Lower lobe of right lung (tissue), 2 donors: Measurements from ENCODE around the gene GCNT1. TPM values are rescaled to one million over a fixed set of nuclear protein-coding genes. Genes with fewer than 3 reads are reported as not detected.
A peak's percentile ranks its signal among the peaks of the same experiment; 100 is the strongest.
"Not testable (repeated sequence)": the region's sequence is repeated elsewhere in the genome, so short reads cannot be mapped to it uniquely, and the experiment has no call there.

Source experiments
- ATAC-seq, 2 donors: fragments of 200-7000 bp; cut with Tn5 transposase; one replicate each; pipeline ENCODE4 v1.9.1; 2020 to 2022; ENCODE audit warnings: mild to moderate bottlenecking in 2 of 2, moderate library complexity in 2 of 2
- DNase-seq: peaks from one replicate; pipeline ENCODE4 v3.0.0-alpha.2; 2020
- H3K27ac ChIP-seq: fragments of 200-600 bp; one replicate; pipeline ENCODE4 v1.8.0; 2022
- H3K27me3 ChIP-seq: fragments of 200-600 bp; one replicate; pipeline ENCODE4 v1.8.0; 2022; ENCODE audit warnings: low read depth
- H3K36me3 ChIP-seq: fragments of 200-600 bp; one replicate; pipeline ENCODE4 v1.8.0; 2022; ENCODE audit warnings: mild to moderate bottlenecking
- H3K4me1 ChIP-seq: fragments of 200-600 bp; one replicate; pipeline ENCODE4 v1.8.0; 2022
- H3K4me3 ChIP-seq: fragments of 200-600 bp; one replicate; pipeline ENCODE4 v1.8.0; 2022; ENCODE audit warnings: mild to moderate bottlenecking
- H3K9me3 ChIP-seq: fragments of 200-600 bp; one replicate; pipeline ENCODE4 v1.8.0; 2022
- intact Hi-C: fragments of 100-400 bp; cut with DNase I; formaldehyde crosslinking; loops from one replicate; pipeline ENCODE4 v1.11.0; 2022
- total RNA-seq: library from RNA; stranded (reverse); fragmentation: NEBNext Ultra II Directional; extraction: Animal tissue kit (Norgen Biotek cat#: 25700); gene quantifications from one replicate; pipeline ENCODE4 v1.2.1, GENCODE V29; 2021
- TF ChIP-seq, protein P1 (sequence below): fragments of 200-600 bp; IDR thresholded peaks from one replicate; pipeline ENCODE4 v1.8.0; 2022; ENCODE audit warnings: antibody characterized with exemption, mild to moderate bottlenecking
- donor health status: DM: no; HTN: yes; CAD: no; lungs with severe emphysema.

GCNT1 gene
- total RNA-seq, 1 donor from 2014 or later = 14.4 TPM

GRCh38 chr9:76486151-76486550 lies 27.2 kb downstream of the GCNT1 start:
- Histone ChIP-seq H3K4me1 (peaks cover 12% of the 10 kb centered on the region), H3K9me3 (no peaks in the 10 kb centered on the region), H3K4me3 (no peak overlapping the region), H3K27ac (no peak overlapping the region), H3K27me3 (no peaks in the 10 kb centered on the region), H3K36me3 (no peaks in the 10 kb centered on the region)
- intact Hi-C loops = no loop called here
- no peak for DNase-seq
- ATAC-seq = no peak
- TF ChIP-seq, protein P1, sequence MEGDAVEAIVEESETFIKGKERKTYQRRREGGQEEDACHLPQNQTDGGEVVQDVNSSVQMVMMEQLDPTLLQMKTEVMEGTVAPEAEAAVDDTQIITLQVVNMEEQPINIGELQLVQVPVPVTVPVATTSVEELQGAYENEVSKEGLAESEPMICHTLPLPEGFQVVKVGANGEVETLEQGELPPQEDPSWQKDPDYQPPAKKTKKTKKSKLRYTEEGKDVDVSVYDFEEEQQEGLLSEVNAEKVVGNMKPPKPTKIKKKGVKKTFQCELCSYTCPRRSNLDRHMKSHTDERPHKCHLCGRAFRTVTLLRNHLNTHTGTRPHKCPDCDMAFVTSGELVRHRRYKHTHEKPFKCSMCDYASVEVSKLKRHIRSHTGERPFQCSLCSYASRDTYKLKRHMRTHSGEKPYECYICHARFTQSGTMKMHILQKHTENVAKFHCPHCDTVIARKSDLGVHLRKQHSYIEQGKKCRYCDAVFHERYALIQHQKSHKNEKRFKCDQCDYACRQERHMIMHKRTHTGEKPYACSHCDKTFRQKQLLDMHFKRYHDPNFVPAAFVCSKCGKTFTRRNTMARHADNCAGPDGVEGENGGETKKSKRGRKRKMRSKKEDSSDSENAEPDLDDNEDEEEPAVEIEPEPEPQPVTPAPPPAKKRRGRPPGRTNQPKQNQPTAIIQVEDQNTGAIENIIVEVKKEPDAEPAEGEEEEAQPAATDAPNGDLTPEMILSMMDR = no peak

GRCh38 chr9:76490249-76490990 lies 31.4 kb downstream of the GCNT1 start:
- Histone ChIP-seq H3K27me3 (no peaks in the 10 kb centered on the region), H3K9me3 (no peaks in the 10 kb centered on the region), H3K36me3 (no peaks in the 10 kb centered on the region), H3K4me3 (no peak overlapping the region), H3K27ac (peak overlapping the region; percentile 34), H3K4me1 (peaks cover 12% of the 10 kb centered on the region)
- TF ChIP-seq, protein P1 = no peak
- no peak for DNase-seq
- ATAC-seq = no peak
- intact Hi-C loops = no loop called here

DNA sequence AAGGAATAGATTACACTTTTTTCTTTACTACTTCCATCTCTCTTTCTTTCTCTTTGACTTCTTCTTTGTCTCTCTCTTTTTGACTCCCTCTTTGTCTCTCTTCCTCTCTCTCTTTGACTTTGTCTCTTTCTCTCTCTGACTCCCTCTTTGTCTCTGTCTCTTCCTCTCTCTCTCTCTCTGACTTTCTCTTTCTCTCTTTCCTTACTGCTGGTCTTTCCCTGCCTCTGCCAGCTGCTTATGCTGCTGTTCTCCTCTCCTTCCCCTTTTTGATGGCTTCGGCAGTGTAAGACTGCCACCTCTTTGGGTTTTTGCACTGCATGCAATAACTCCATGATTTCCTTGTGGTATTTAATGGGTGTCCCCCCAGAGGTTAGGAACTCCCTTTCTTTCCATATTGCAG lies 32.1 kb downstream of the GCNT1 start:
- peak overlapping the region; percentile 34 for H3K27ac ChIP-seq
- intact Hi-C loops = not testable (repeated sequence)

GRCh38 chr9:76493496-76493895 lies 34.5 kb downstream of the GCNT1 start:
- DNase-seq, H3K27ac ChIP-seq, H3K9me3 ChIP-seq, ATAC-seq, H3K4me3 ChIP-seq, intact Hi-C loops, H3K36me3 ChIP-seq, H3K27me3 ChIP-seq: not testable (repeated sequence)
- H3K4me1 ChIP-seq = peaks cover 11% of the 10 kb centered on the region

More for the DNA sequence above, 32.1 kb downstream of the GCNT1 start:
- not testable (repeated sequence) for DNase-seq, H3K4me3 ChIP-seq, H3K9me3 ChIP-seq, ATAC-seq, H3K27me3 ChIP-seq, H3K36me3 ChIP-seq
- H3K4me1 ChIP-seq = peaks cover 12% of the 10 kb centered on the region

- no peak for DNase-seq
- intact Hi-C loops = no loop called here
Measured at GRCh38 chr9:76500061-76500460, 41.1 kb downstream of the GCNT1 start.

GRCh38 chr9:76502746-76503145 lies 43.8 kb downstream of the GCNT1 start:
- intact Hi-C loops = no loop called here
- Histone ChIP-seq H3K4me1 (no peaks in the 10 kb centered on the region), H3K36me3 (peaks cover 8% of the 10 kb centered on the region), H3K27me3 (no peaks in the 10 kb centered on the region), H3K9me3 (no peaks in the 10 kb centered on the region), H3K4me3 (no peak overlapping the region), H3K27ac (no peak overlapping the region)
- DNase-seq (no peak), ATAC-seq (no peak)
- TF ChIP-seq, protein P1 = no peak

More at GRCh38 chr9:76500061-76500460, 41.1 kb downstream of the GCNT1 start:
- no peaks in the 10 kb centered on the region for H3K9me3 ChIP-seq
- H3K27me3 ChIP-seq = no peaks in the 10 kb centered on the region
- H3K4me1 ChIP-seq = no peaks in the 10 kb centered on the region
- no peak overlapping the region for H3K4me3 ChIP-seq
- TF ChIP-seq, protein P1 = no peak
- no peak for ATAC-seq
- H3K27ac ChIP-seq = no peak overlapping the region
- peaks cover 8% of the 10 kb centered on the region for H3K36me3 ChIP-seq
